ENCODE results near the gene SGO1.

DNA sequence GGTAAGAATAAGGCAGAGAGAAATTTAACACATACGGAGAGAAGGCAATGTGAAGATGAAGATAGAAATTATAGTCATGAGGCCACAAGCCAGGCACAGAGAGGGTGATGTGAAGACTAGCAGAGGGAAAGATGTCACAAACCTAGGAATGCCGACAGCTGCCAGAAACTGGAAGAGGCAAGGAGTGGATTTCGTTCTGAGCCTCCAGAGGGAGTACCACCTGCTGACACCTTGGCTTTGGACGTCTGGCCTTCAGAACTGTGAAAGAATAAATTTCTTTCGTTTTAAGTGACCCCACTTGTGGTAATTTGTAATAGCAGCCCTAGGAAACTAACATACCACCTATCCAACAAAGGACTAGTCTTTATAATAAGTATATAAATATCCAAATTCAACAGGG, 5.0 kb upstream of the SGO1 start:
- TF ChIP-seq SP1 (CRISPR knock-in tag; conservative IDR thresholded peaks at IDR 0.05) (no peak), TEAD4 (CRISPR knock-in tag; IDR thresholded peaks at IDR 0.05) (no peak), NFYB (CRISPR knock-in tag; conservative IDR thresholded peaks at IDR 0.05; ENCODE audit: low read depth) (no peak), CREB1 (CRISPR knock-in tag; IDR thresholded peaks at IDR 0.05) (no peak), NR3C1 (CRISPR knock-in tag; conservative IDR thresholded peaks at IDR 0.05; ENCODE audit: low read depth) (no peak), NFE2L1 (CRISPR knock-in tag; IDR thresholded peaks at IDR 0.05) (no peak)
- TF ChIP-seq, protein P1, sequence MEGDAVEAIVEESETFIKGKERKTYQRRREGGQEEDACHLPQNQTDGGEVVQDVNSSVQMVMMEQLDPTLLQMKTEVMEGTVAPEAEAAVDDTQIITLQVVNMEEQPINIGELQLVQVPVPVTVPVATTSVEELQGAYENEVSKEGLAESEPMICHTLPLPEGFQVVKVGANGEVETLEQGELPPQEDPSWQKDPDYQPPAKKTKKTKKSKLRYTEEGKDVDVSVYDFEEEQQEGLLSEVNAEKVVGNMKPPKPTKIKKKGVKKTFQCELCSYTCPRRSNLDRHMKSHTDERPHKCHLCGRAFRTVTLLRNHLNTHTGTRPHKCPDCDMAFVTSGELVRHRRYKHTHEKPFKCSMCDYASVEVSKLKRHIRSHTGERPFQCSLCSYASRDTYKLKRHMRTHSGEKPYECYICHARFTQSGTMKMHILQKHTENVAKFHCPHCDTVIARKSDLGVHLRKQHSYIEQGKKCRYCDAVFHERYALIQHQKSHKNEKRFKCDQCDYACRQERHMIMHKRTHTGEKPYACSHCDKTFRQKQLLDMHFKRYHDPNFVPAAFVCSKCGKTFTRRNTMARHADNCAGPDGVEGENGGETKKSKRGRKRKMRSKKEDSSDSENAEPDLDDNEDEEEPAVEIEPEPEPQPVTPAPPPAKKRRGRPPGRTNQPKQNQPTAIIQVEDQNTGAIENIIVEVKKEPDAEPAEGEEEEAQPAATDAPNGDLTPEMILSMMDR (IDR thresholded peaks at IDR 0.05): no peak
